ENCODE results near the gene FAM3A.

FAM3A gene

GRCh38 chrX:154466036-154466435 is 50.0 kb downstream of the FAM3A start:
- no peak for TF ChIP-seq CTCF (IDR thresholded peaks at IDR 0.05; ENCODE audit: low read depth, low read length)
- no peak for DNase-seq (ENCODE audit: extremely low read depth, low read depth)

DNA sequence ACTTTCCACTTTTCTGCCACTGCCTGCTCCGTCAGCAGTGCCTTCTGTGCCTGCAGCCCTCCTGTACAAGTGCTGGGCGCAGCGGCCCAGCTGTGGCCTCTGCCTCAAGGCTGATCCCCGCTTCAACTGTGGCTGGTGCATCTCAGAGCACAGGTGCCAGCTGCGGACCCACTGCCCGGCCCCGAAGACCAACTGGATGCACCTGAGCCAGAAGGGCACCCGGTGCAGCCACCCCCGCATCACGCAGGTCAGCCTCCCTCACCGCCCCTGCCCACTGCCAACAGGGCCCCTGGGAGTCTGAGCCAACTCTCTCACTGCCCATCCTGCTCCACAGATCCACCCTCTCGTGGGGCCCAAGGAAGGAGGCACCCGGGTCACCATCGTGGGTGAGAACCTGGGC is 50.4 kb downstream of the FAM3A start:
- no peak for TF ChIP-seq CTCF (IDR thresholded peaks at IDR 0.05; ENCODE audit: low read depth, low read length)
- no peak for DNase-seq (ENCODE audit: extremely low read depth, low read depth)

DNA sequence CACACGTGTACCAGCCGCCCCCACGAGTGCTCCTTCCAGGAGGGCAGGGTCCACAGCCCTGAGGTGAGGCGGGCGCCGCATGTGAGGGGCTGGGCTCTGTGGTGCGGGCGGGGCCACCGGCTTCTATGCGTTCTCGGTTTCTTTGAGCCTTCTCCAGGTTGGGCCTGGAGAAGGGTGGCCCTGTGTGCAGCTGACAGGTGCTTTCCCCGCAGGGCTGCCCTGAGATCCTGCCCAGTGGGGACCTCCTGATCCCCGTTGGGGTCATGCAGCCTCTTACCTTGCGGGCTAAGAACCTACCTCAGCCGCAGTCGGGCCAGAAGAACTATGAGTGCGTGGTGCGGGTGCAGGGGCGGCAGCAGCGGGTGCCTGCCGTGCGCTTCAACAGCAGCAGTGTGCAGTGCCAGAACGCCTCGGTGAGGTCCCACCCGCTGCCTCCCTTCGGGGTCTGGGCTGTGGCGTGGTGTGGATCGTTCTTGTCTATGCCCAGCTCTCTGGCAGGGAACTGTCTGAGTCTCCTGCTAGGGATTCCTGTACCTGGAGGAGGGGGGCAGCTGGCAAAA is 51.1 kb downstream of the FAM3A start:
- DNase-seq (ENCODE audit: extremely low read depth, low read depth): no peak
- no peak for TF ChIP-seq CTCF (IDR thresholded peaks at IDR 0.05; ENCODE audit: low read depth, low read length)

- no peak for DNase-seq (ENCODE audit: extremely low read depth, low read depth)
- no peak for TF ChIP-seq CTCF (IDR thresholded peaks at IDR 0.05; ENCODE audit: low read depth, low read length)
Measured at GRCh38 chrX:154463611-154464220, 52.3 kb downstream of the FAM3A start.

- no peak for DNase-seq (ENCODE audit: extremely low read depth, low read depth)
- no peak for TF ChIP-seq CTCF (IDR thresholded peaks at IDR 0.05; ENCODE audit: low read depth, low read length)
Measured at GRCh38 chrX:154462396-154462795, 53.6 kb downstream of the FAM3A start.

DNA sequence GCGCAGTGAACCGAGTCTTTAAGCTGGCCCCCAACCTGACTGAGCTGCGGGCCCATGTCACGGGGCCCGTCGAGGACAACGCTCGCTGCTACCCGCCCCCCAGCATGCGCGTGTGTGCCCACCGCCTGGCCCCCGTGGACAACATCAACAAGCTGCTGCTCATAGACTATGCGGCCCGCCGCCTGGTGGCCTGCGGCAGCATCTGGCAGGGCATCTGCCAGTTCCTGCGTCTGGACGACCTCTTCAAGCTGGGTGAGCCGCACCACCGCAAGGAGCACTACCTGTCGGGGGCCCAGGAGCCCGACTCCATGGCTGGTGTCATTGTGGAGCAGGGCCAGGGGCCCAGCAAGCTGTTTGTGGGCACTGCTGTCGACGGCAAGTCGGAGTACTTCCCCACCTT is 55.7 kb downstream of the FAM3A start:
- TF ChIP-seq CTCF (IDR thresholded peaks at IDR 0.05; ENCODE audit: low read depth, low read length): no peak; the same call in 1 of the 2 replicates
- DNase-seq (ENCODE audit: extremely low read depth, low read depth): no peak

DNA sequence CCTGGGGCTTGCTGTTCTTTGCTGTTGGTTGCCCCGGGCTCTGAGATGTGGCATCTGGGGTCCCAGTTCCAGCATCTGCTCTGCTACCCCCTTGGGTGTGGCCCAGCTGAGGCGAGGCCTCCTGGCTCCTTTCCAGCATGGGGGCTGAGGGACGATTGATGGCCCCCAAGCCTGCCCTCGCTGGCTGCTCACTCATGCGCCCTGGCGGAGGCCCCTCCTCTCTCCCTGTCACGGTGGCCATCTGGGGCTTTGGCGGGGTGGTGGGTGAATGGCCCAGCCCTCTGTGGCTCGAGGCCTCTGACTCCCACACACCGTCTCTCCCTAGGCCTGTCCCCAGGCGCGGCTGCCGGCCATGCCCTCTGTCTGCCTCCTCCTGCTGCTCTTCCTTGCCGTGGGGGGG is 56.2 kb downstream of the FAM3A start:
- no peak for DNase-seq (ENCODE audit: extremely low read depth, low read depth)
- no peak for TF ChIP-seq CTCF (IDR thresholded peaks at IDR 0.05; ENCODE audit: low read depth, low read length)
